ENCODE results near the gene SNX30.

SNX30 gene

DNA sequence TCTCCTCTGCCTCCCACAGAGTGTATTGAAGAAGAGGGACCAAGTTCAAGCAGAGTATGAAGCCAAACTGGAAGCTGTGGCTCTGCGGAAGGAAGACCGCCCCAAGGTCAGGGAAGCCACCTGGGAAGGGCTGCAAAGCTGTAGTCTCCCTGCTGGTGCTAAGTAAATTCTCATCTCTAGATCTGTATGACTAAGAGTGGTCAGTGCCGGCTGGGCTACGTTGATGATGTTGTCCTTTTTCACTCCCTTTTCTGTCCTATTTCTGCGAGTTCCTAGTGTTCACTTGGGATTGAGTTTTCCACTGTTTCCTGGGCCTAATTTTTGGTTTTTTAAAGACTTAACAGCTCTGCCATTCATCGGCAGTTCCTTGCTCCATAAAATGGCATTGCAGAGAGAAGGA, 100.3 kb downstream of the SNX30 start:
- no peak for DNase-seq (ENCODE audit: low spot score)
- TF ChIP-seq, protein P1, sequence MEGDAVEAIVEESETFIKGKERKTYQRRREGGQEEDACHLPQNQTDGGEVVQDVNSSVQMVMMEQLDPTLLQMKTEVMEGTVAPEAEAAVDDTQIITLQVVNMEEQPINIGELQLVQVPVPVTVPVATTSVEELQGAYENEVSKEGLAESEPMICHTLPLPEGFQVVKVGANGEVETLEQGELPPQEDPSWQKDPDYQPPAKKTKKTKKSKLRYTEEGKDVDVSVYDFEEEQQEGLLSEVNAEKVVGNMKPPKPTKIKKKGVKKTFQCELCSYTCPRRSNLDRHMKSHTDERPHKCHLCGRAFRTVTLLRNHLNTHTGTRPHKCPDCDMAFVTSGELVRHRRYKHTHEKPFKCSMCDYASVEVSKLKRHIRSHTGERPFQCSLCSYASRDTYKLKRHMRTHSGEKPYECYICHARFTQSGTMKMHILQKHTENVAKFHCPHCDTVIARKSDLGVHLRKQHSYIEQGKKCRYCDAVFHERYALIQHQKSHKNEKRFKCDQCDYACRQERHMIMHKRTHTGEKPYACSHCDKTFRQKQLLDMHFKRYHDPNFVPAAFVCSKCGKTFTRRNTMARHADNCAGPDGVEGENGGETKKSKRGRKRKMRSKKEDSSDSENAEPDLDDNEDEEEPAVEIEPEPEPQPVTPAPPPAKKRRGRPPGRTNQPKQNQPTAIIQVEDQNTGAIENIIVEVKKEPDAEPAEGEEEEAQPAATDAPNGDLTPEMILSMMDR (IDR thresholded peaks at IDR 0.05; ENCODE audit: extremely low read depth, missing control alignments): no peak

DNA sequence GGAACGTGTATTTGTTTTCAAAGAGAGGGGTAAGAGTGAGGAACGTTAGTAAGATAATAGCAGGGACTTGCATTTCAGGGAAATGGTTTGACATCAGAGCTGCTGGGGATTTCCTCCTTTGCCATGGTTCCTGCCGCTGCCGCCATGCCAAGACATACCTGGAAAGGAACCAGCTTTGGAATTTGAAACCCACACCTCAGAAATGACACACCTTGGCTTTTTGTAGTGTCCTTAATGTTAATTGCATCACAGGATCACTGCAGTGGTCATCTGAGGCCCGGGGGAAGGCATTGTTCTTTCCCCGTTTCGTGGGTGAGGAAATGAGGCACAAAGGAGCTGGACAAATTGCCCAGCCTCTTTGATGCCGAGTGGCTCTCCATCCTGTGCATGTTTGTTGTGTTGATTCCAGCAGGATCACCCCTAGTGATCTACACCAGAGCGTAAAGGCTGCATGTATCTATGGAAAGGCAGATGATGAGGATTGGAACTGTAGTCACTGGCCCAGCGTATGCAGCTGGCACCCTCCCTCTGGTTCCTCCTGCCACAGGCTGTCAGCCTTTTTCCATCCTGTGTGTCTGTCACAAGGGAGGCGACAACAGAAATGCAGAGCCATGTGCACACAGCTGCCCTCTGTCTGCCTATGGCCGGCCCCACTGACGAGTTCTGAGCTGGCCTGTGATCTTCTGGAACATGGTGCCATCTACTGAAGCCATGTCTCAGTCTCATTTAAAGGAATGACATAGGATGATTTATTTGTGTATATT, 102.4 kb downstream of the SNX30 start:
- DNase-seq (ENCODE audit: low spot score): no peak
- TF ChIP-seq, protein P1 (IDR thresholded peaks at IDR 0.05; ENCODE audit: extremely low read depth, missing control alignments): no peak

DNA sequence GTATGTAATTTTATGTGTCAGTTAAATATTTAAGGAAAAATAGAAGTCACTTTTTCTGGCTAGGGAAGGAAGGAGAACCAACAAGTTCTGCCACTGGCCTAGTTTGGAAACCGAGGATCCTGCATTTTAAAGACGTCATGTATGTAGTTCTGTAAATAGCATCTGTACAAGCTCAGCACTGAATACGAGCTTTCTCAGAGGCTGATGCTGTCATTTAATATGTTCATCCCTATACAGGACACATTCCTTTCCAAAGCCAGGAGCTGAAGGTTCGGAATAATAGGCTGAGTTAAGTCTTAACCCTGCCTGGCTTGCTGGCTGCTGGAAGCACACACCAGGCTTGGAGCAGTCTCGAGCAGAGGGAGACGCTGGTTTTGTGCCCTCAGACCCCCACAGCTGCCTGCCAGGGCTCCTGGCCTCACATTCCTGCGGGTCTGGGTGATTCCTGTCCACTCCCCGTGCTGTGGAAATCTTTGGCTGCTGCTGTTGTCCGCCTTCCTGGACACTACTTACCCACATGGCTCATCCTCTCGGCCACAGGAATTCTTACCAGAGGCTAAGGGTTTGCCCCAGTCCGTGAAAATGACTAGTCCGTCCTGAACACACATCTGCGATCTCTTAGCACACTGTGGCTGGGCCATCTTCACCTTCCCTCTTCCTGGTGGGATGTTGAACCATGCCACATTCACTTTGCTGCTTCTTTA, 103.5 kb downstream of the SNX30 start:
- DNase-seq (ENCODE audit: low spot score): no peak

DNA sequence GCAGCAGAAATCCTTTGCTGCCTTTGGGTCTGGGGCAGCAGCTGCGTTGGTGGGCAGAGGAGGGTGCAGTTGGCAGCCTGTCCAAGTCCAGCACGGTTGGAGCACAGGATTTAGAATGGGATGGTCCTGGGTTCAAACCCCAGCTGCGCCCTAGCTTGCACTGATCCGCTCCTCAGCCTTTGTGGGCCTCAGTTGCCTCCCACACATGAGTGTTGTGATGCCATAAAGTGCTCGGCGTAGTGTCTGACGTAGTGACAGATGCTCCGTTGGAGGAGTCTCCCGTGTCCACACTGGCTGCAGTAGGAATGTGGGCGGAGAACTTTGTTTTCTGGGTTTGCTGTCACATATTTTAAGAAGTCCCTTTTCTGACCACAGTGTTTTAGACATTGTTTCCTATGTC, 104.1 kb downstream of the SNX30 start:
- TF ChIP-seq, protein P1 (IDR thresholded peaks at IDR 0.05; ENCODE audit: extremely low read depth, missing control alignments): no peak
- DNase-seq (ENCODE audit: low spot score): no peak

More for the DNA sequence above, 103.5 kb downstream of the SNX30 start:
- TF ChIP-seq, protein P1 (IDR thresholded peaks at IDR 0.05; ENCODE audit: extremely low read depth, missing control alignments): no peak

DNA sequence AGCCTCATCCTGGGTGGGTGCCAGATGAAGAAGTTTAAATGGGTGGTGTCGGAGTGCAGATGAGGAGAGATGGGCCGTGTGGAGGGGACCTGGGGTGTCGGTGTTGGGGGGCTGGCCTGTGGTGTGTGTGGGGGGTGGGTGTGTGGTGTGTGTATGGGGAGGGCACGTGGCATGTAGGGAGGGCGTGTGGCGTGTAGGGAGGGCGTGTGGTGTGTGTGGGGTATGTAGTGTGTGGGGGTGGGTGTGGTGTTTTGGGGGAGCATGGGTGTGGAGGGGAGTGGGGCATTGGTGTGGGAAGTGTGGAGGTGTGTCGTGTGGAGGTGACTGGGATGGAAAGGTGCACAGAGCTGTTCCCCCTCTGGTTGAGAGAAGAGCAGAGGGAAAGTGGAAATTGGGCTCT, 105.6 kb downstream of the SNX30 start:
- TF ChIP-seq, protein P1 (IDR thresholded peaks at IDR 0.05; ENCODE audit: extremely low read depth, missing control alignments): no peak
- no peak for DNase-seq (ENCODE audit: low spot score)

DNA sequence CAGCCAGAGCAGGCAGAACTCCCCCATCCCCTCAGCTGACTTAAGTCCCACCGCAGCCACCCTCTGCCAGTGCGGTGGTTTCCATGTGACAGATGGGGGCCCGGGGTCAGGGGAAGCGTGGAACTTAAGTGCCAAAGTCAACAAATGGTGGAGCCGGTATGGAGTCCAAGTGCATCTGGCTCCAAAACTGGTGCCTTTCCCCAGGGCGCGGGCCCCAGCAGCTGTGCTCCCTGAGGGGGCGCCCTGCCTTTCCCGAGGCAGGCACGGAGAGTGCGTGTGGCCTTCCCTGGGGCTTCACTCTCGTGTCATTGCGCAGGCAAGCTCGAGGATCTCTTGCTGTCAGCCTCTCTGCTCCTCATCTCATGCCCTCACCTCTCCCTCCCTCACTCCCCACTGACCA, 106.3 kb downstream of the SNX30 start:
- TF ChIP-seq, protein P1 (IDR thresholded peaks at IDR 0.05; ENCODE audit: extremely low read depth, missing control alignments): no peak
- DNase-seq (ENCODE audit: low spot score): no peak

DNA sequence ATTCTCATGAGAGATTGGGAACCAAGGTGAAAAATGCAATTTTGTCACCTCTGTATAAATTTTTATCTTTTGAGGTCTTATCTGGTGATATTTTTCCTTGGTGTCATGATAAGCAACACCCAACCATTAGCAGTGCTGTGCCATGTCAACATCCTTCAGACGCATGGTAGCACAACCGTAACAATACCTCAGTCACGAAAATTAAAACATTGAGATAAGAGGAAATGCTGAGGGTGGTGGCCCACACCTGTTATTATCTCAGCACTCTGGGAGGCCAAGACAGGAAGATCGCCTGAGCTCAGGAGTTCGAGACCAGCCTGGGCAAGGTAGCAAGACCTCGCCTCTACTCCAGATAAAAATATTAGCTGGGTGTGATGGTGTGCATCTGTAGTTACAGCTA, 107.4 kb downstream of the SNX30 start:
- no peak for DNase-seq (ENCODE audit: low spot score)
- TF ChIP-seq, protein P1 (IDR thresholded peaks at IDR 0.05; ENCODE audit: extremely low read depth, missing control alignments): no peak
